Measurements from ENCODE around the gene PPP1R17. TPM values are rescaled to one million over a fixed set of nuclear protein-coding genes. Genes with fewer than 3 reads are reported as not detected.
A peak's percentile ranks its signal among the peaks of the same experiment; 100 is the strongest.

PPP1R17 gene
- total RNA-seq, 2 donors from 2014 or later = 0.44 TPM; not detected in 1

- no peaks in the 10 kb centered on the region for H3K4me1 ChIP-seq (ENCODE audit: control insufficient read depth, insufficient read depth, low read length)
- peaks cover 11% of the 10 kb centered on the region for H3K27me3 ChIP-seq (ENCODE audit: control insufficient read depth, insufficient read depth, low read length, poor library complexity, severe bottlenecking)
- H3K27ac ChIP-seq (ENCODE audit: low read depth, low read length) = no peak overlapping the region
- 5% methylated on average over 4 of the region's 4 CpGs for WGBS, 2 experiments (ENCODE audit: insufficient coverage in 1 of 2, insufficient read length in 1 of 2)
- no peaks in the 10 kb centered on the region for H3K36me3 ChIP-seq (ENCODE audit: control insufficient read depth, insufficient read depth, low read length)
- H3K27me3 Mint-ChIP-seq (ENCODE audit: insufficient read depth) = peaks cover 68% of the 10 kb centered on the region
- H3K36me3 Mint-ChIP-seq (ENCODE audit: low read depth) = no peaks in the 10 kb centered on the region
- peak; percentile 96 for TF ChIP-seq CTCF (conservative IDR thresholded peaks at IDR 0.05)
- H3K9me3 ChIP-seq (ENCODE audit: control insufficient read depth, low read length) = no peaks in the 10 kb centered on the region
- H3K4me3 Mint-ChIP-seq = no peak overlapping the region
- H3K9me3 Mint-ChIP-seq = peaks cover 5% of the 10 kb centered on the region
- no peaks in the 10 kb centered on the region for H3K4me1 Mint-ChIP-seq
- no peak overlapping the region for H3K4me3 ChIP-seq (ENCODE audit: low read length)
- H3K27ac Mint-ChIP-seq = no peak overlapping the region
- peak; percentile 85 for DNase-seq
- no peak overlapping the region for H3K9ac ChIP-seq (ENCODE audit: extremely low read depth, low read length, poor library complexity, severe bottlenecking)
Observed at GRCh38 chr7:31744294-31744874, 57.4 kb downstream of the PPP1R17 start.

- Histone ChIP-seq H3K36me3 (ENCODE audit: control insufficient read depth, insufficient read depth, low read length) (no peaks in the 10 kb centered on the region), H3K9ac (ENCODE audit: extremely low read depth, low read length, poor library complexity, severe bottlenecking) (no peak overlapping the region), H3K4me1 (ENCODE audit: control insufficient read depth, insufficient read depth, low read length) (no peaks in the 10 kb centered on the region), H3K27ac (ENCODE audit: low read depth, low read length) (no peak overlapping the region), H3K4me3 (ENCODE audit: low read length) (no peak overlapping the region), H3K9me3 (ENCODE audit: control insufficient read depth, low read length) (no peaks in the 10 kb centered on the region), H3K27me3 (ENCODE audit: control insufficient read depth, insufficient read depth, low read length, poor library complexity, severe bottlenecking) (peaks cover 6% of the 10 kb centered on the region)
- Mint-ChIP-seq H3K9me3 (peaks cover 5% of the 10 kb centered on the region), H3K4me3 (no peak overlapping the region), H3K27me3 (ENCODE audit: insufficient read depth) (peaks cover 81% of the 10 kb centered on the region), H3K27ac (no peak overlapping the region), H3K4me1 (no peaks in the 10 kb centered on the region), H3K36me3 (ENCODE audit: low read depth) (no peaks in the 10 kb centered on the region)
- no peak for DNase-seq
- TF ChIP-seq CTCF (conservative IDR thresholded peaks at IDR 0.05) = no peak
Observed at GRCh38 chr7:31747553-31747952, 60.5 kb downstream of the PPP1R17 start.

- H3K4me3 Mint-ChIP-seq = no peak overlapping the region
- no peak for TF ChIP-seq CTCF (conservative IDR thresholded peaks at IDR 0.05)
- DNase-seq = no peak
- H3K36me3 Mint-ChIP-seq (ENCODE audit: low read depth) = no peaks in the 10 kb centered on the region
- 87 to 93% methylated on average over 1 of the region's 1 CpG for WGBS, 2 experiments (ENCODE audit: insufficient coverage in 1 of 2, insufficient read length in 1 of 2)
- H3K27me3 ChIP-seq (ENCODE audit: control insufficient read depth, insufficient read depth, low read length, poor library complexity, severe bottlenecking) = peaks cover under 1% of the 10 kb centered on the region
- H3K27me3 Mint-ChIP-seq (ENCODE audit: insufficient read depth) = peaks cover 79% of the 10 kb centered on the region
- no peak overlapping the region for H3K4me3 ChIP-seq (ENCODE audit: low read length)
- no peaks in the 10 kb centered on the region for H3K4me1 Mint-ChIP-seq
- H3K36me3 ChIP-seq (ENCODE audit: control insufficient read depth, insufficient read depth, low read length) = no peaks in the 10 kb centered on the region
- H3K4me1 ChIP-seq (ENCODE audit: control insufficient read depth, insufficient read depth, low read length) = no peaks in the 10 kb centered on the region
- no peak overlapping the region for H3K27ac ChIP-seq (ENCODE audit: low read depth, low read length)
- no peak overlapping the region for H3K9ac ChIP-seq (ENCODE audit: extremely low read depth, low read length, poor library complexity, severe bottlenecking)
- no peak overlapping the region for H3K27ac Mint-ChIP-seq
- peaks cover 5% of the 10 kb centered on the region for H3K9me3 Mint-ChIP-seq
- H3K9me3 ChIP-seq (ENCODE audit: control insufficient read depth, low read length) = no peaks in the 10 kb centered on the region
Observed at GRCh38 chr7:31748084-31748483, 61.1 kb downstream of the PPP1R17 start.
